Ovary (tissue), 9 donors: ENCODE data around the gene TUBGCP5. TPM values are rescaled to one million over a fixed set of nuclear protein-coding genes. Genes with fewer than 3 reads are reported as not detected.

Source experiments
- DNase-seq, 5 donors: peaks; one replicate each; pipeline ENCODE4 v3.0.0-alpha.2; 2019 to 2020
- H3K27ac ChIP-seq, 2 donors: fragments of 200-600 bp; one replicate each; pipeline versions ENCODE4 v1.5.1 to v1.8.0; 2019 to 2022
- H3K27me3 ChIP-seq: fragments of 200-600 bp; one replicate; pipeline ENCODE4 v1.8.0; 2022
- H3K36me3 ChIP-seq: fragments of 200-600 bp; sonication (generic); one replicate; pipeline ENCODE4 v1.5.1; 2019
- H3K4me1 ChIP-seq: one replicate; pipeline ENCODE4 v1.8.1; 2013; ENCODE audit warnings: mild to moderate bottlenecking, moderate library complexity; ENCODE audit not compliant: insufficient read depth
- H3K4me3 ChIP-seq: fragments of 200-600 bp; sonication (generic); one replicate; pipeline ENCODE4 v1.5.1; 2017
- H3K9me3 ChIP-seq, 2 donors: fragments of 200-600 bp in 1 of 2; sonication (generic) in 1 of 2; one replicate each; pipeline versions ENCODE4 v1.5.1 to v1.8.1; 2013 to 2019; ENCODE audit warnings: mild to moderate bottlenecking in 1 of 2, moderate library complexity in 1 of 2
- CTCF ChIP-seq, 3 donors: fragments of 450-650 bp in 2 of 3; fragments of 200-600 bp in 1 of 3; IDR thresholded peaks; one replicate each; pipeline versions ENCODE4 v1.5.1 to v1.8.0; 2016 to 2022; ENCODE audit warnings: antibody characterized with exemption in 3 of 3, mild to moderate bottlenecking in 1 of 3
- EP300 ChIP-seq: sonication (generic); formaldehyde crosslinking; IDR thresholded peaks from one replicate; pipeline ENCODE4 v1.6.1; 2017; ENCODE audit warnings: antibody characterized with exemption
- POLR2A ChIP-seq: fragments of 450-650 bp; IDR thresholded peaks from one replicate; pipeline ENCODE4 v1.6.1; 2017; ENCODE audit warnings: antibody characterized with exemption, mild to moderate bottlenecking, moderate library complexity
- WGBS, 3 donors: extraction: QIAGEN DNeasy Blood & Tissue Kit in 1 of 3; methylation state at CpG; one replicate each; pipeline versions ENCODE4 v1.1.5 to v1.1.7; 2013 to 2017; 5-methylcytosine and 5-hydroxymethylcytosine counted together
- intact Hi-C, 4 donors: fragments of 100-400 bp; cut with DNase I; formaldehyde crosslinking; loops; one replicate each; pipeline versions ENCODE4 v1.11.0 to v1.15.1; 2022 to 2023
- polyA plus RNA-seq, 2 donors: library from polyadenylated mRNA; stranded (reverse); fragments of 200-250 nt in 1 of 2; fragments of 350-450 nt in 1 of 2; fragmentation: Illumina TruSeq in 1 of 2; extraction: RNeasy Lipid Tissue Mini Kit (QIAGEN cat#74804) in 1 of 2; gene quantifications; one replicate each; pipeline ENCODE4 v1.2.3, GENCODE V29; 2013 to 2014
- total RNA-seq, 7 donors: library from RNA; depleted of rRNA in 2 of 7; stranded (reverse); fragments of >200 nt in 2 of 7; fragmentation: NEBNext Ultra II Directional in 3 of 7; extraction: Animal tissue kit (Norgen Biotek cat#: 25700) in 3 of 7; gene quantifications; one replicate each; pipeline versions ENCODE4 v1.1.0 to v1.2.4, GENCODE V29; 2016 to 2023
- donor health status: DM: no; HTN: no; CAD: no; lungs with moderate emphysema.
- donor health status: DM: no; HTN: no; CAD: no.
- donor health status: Bipolar disorder and iron deficiency.
- donor health status: DM: yes; HTN: yes; CAD: no.
- donor health status: DM: no; HTN: no; CAD: no.
- donor health status: DM: yes; HTN: yes; CAD: no.

TUBGCP5 gene
- total and polyA plus RNA-seq, 9 donors: 8.5 to 25.6 (median 16.1) TPM

- intact Hi-C loops: loop anchor here in 1 of 4 donors (10.0 kb wide), 1 partner anchor 74 kb away; the partner anchor contains the start of gene TUBGCP5
Measured at GRCh38 chr15:22960556-22960955, 78.8 kb downstream of the TUBGCP5 start.

GRCh38 chr15:22960126-22960525 is 79.2 kb downstream of the TUBGCP5 start:
- Histone ChIP-seq H3K4me3 (no peak overlapping the region), H3K9me3 (no peaks in the 10 kb centered on the region), H3K27me3 (no peaks in the 10 kb centered on the region), H3K27ac (no peak overlapping the region), H3K36me3 (no peaks in the 10 kb centered on the region), H3K4me1 (peaks cover 18% of the 10 kb centered on the region)
- TF ChIP-seq POLR2A (no peak), CTCF (IDR thresholded peaks at IDR 0.05) (no peak), EP300 (no peak)
- intact Hi-C loops: loop anchor here in 1 of 4 donors (10.0 kb wide), 1 partner anchor 75 kb away; the partner anchor contains the start of gene TUBGCP5
- WGBS, 3 donors: 86 to 95% (median 93%) methylated on average over 11 of the region's 11 CpGs
- DNase-seq: no peak

More at GRCh38 chr15:22960556-22960955, 78.8 kb downstream of the TUBGCP5 start:
- no peak for TF ChIP-seq CTCF (IDR thresholded peaks at IDR 0.05)
- DNase-seq: no peak
- Histone ChIP-seq H3K36me3 (no peaks in the 10 kb centered on the region), H3K4me3 (no peak overlapping the region), H3K27ac (no peak overlapping the region), H3K27me3 (no peaks in the 10 kb centered on the region), H3K9me3 (no peaks in the 10 kb centered on the region), H3K4me1 (peaks cover 14% of the 10 kb centered on the region)
- 88 to 92% (median 91%) methylated on average over 8 of the region's 8 CpGs for WGBS, 3 donors

GRCh38 chr15:22959321-22960101 is 79.9 kb downstream of the TUBGCP5 start:
- Histone ChIP-seq H3K9me3 (no peaks in the 10 kb centered on the region), H3K4me3 (no peak overlapping the region), H3K4me1 (peaks cover 23% of the 10 kb centered on the region), H3K36me3 (no peaks in the 10 kb centered on the region), H3K27me3 (no peaks in the 10 kb centered on the region), H3K27ac (no peak overlapping the region)
- WGBS, 3 donors: 89 to 92% (median 91%) methylated on average over 33 of the region's 33 CpGs
- TF ChIP-seq EP300: no peak
- TF ChIP-seq POLR2A: no peak
- TF ChIP-seq CTCF (IDR thresholded peaks at IDR 0.05): no peak
- DNase-seq: no peak
- intact Hi-C loops: loop anchor here in 2 of 4 donors (10.0 kb wide), 1 partner anchor 75 kb away; the partner anchor contains the start of gene TUBGCP5 (in 2 of the 2)

DNA sequence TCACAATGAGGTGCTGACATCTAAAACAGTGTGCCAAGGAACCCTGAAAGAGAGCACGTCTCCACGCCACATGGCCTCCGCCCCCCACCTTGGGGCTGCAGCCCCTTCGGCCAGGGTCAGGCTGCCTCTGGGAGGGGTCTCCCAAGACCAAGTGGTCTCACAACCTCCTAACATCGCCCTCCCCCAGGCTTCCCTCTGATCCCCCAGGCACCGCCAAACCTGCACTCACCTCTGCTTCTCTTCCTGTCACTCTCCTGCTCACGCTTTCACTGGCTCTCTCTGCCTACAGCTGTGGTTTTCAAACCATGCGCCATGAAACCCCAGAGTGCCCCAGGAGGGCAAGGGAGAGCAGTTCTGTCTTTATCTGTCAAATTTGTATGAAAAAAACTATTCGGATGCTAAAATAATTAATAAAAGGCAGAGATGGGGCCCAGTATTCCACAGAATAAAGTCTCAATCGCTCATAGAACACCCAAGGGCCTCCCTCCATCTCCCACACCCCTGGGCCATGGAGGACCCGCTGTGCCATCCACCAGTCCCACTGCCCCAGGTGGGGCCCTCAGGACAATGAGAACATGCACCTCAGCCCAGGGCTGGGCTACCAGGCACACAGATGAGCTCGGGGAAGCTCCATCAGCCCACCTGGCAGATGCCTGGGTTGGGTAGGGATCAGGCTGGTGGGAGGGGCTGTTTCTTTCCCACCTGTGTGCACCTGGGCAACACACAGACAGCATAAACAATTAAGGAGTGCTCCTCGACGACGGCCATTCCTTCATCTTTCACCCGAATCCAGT is 80.7 kb downstream of the TUBGCP5 start:
- DNase-seq: no peak
- WGBS, 3 donors: 88 to 94% (median 90%) methylated on average over 16 of the region's 16 CpGs
- intact Hi-C loops: loop anchor here in 1 of 4 donors (10.0 kb wide), 1 partner anchor 76 kb away; the partner anchor contains the start of gene TUBGCP5
- H3K9me3 ChIP-seq: no peaks in the 10 kb centered on the region
- no peak overlapping the region for H3K4me3 ChIP-seq
- H3K36me3 ChIP-seq: no peaks in the 10 kb centered on the region
- H3K27ac ChIP-seq: no peak overlapping the region
- no peaks in the 10 kb centered on the region for H3K27me3 ChIP-seq
- H3K4me1 ChIP-seq: peaks cover 20% of the 10 kb centered on the region
- TF ChIP-seq POLR2A (no peak), CTCF (IDR thresholded peaks at IDR 0.05) (no peak), EP300 (no peak)
